Islet precursor cell (in vitro differentiated cells): ENCODE results near the gene TADA2B.
"Not testable (repeated sequence)": the region's sequence is repeated elsewhere in the genome, so short reads cannot be mapped to it uniquely, and the experiment has no call there.

Source experiments
- DNase-seq: peaks from one replicate; pipeline ENCODE4 v3.0.0-alpha.2; 2018

TADA2B gene

DNA sequence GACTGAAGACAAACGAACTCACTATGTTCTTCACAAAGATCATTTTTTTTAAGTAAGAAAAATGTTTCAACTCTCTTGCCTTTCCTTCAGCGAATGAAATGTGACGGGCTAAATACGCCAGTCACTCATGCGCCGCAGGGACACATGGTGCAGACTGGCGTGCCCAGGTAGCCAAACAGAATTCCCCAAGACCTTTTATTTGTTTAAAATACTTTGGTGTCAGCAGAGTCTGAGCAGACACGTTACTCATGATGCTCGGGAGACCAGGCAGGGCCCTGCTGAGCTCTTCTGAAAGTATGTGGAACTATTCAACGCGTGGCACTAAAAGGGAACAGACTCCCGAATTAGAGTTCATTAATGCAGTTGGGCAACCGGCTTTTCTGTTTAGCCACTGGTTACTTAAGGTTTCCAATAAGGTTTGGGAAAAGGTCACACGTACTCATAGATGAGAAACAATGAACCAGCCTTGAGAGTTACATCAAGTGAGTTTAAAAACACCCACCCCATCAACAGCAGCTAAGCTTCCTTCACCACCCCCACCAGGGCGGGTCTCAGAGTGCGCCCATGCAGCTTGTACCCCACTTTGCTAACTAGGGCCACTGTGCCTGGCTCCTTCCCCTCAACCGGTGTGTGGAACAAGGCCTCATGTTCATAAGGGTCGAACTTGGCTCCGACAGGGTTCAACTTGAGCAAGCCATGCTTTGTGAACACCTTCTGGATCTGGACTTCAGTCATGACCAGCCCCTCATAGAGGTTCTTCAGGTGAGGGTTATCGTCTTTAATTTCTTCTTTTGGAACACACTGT lies 17.4 kb downstream of the TADA2B start:
- no peak for DNase-seq

DNA sequence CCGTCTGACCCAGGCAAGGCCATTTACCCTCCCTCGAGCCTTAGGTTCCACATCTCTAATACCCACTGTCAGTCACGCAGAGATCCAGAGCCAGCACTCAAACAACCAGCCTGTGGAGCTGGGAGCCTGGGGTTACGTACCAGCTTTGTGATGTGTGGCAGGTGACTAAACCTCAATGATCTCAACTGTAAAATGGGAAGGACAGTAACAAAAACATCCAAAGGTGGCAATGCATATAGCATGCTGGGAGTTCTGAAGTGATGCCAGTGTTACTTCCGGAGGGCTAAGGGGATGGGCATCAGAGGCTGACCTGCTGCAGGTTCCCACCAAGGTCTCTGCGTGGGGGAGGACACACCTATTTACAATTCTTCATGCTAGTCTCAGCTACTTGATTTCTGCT lies 18.6 kb downstream of the TADA2B start:
- peak; percentile 32 for DNase-seq

GRCh38 chr4:7062816-7063215 lies 19.6 kb downstream of the TADA2B start:
- DNase-seq = no peak

- no peak for DNase-seq
Observed at GRCh38 chr4:7063362-7063761, 20.2 kb downstream of the TADA2B start.

DNA sequence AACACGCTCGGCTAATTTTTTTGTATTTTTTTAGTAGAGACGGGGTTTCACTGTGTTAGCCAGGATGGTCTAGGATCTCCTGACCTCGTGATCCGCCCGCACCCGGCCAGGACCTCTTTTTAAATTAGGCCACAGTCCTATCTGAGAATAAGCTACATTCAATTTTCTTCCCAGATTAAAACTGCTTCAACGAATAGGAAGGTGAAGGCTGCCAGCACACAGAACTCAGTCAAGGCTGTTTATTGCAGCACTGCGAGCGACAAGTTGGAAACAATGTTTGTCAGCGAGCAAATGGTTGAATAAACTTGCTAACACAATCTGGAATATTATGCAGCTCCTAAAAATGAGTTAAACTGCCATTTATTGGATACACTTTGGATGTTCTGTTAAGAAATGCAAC lies 22.8 kb downstream of the TADA2B start:
- no peak for DNase-seq

GRCh38 chr4:7066493-7066892 lies 23.3 kb downstream of the TADA2B start:
- DNase-seq = no peak

DNA sequence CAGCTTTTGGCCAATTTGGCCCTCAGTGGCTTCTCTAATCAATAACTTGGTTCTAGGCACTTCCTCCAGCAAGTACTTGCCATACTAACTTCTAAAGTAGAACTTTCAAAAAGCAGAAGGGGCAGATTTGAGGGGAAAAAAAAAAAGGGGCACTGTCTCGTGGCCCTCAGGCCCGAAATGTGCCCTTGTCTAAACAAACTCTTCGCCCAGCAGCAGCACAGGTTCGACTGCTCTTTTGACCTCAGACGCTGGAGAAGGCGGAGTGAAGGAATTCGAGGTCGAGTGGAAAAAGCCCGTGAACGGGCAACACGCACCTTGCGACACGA lies 23.9 kb downstream of the TADA2B start:
- DNase-seq = no peak

- peak; percentile 100 for DNase-seq
Observed at GRCh38 chr4:7067452-7068278, 24.5 kb downstream of the TADA2B start, which contains the start of gene GRPEL1. TSS of gene GRPEL1 (minus strand) at chr4:7068064. CDS start at chr4:7068032, 32 bp downstream.

DNA sequence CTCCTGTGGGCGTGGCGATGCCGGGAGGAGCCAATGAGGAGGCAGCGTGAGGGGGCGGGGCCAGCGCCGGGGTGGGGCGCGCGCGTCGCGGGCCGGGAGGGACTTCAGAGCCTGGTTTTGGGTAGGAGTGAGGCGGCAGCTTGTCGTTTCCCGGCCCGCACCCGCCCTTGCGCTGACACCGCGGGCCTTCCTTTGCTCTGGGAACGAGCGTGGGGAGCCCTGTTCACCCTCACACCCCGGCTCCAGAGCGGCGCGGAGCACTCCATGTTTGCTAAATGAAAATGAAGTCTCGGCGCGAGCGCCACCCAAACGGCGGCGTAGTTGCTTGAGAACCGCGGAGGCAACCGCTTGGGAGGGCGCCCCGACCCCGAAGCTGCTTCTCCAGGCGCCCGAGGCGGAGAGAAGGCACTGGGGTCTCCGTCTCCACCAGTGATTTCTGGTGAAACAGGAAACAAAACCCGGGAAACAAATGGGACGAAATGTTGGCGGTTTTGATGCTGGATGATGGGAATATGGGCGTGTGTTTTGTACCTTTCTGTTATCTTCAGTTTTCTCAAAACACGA lies 25.2 kb downstream of the TADA2B start:
- DNase-seq = no peak

DNA sequence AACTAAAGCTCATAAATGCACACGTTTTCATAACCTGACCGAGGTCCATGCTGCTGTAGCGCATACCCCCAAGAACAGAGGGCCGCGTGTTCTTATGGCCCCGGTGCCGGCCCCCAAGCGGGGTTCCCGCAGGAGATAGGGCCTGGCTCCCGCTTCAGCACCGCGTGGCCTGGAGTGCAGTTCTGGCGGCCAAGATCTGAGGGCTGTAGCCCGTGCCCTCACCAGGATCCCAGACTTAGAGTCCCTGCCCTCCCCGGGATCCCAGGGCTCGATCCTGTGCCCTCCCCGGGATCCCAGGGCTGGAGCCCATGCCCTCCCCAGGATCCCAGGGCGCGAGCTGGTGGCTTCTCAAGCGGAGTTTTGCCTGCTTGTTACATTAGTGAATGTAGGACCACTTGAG lies 25.7 kb downstream of the TADA2B start:
- no peak for DNase-seq

DNA sequence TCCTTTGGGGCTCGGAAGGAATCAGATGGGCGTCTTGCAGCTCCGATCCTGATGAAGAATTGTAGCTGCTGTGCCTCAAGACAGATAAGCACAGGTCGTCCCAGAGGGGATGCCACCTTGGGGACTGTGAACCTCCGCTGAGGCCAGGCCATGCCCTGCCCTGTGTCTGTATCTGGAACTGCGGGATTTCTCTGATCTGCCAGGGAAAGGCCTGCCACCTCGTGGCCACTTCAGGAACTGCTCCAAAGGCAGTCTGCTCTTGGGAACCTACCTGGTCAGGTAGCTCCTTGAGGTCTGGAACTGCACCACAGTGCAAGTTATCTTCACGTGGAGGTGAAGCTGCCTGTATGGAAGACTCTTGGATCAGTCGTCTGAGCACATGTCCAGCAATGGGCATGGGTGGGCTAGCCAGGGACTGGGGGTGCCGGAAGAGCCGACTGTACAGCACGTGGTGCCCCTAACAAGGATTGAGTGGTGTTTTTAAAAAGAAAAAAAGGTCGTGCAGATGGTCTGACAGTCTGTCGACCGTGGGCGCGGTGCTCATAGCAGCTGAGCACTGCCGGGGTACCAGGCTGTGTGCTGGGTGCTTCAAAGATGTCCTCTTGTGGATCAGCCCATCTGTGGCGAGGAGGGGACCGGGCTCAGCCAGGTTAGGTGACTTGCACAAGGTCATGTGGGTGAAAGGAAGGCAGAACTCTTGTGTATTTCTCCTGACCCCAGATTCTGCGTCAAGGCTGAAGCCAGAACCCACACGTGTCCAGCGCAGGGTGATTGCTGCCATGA lies 27.7 kb downstream of the TADA2B start:
- DNase-seq = peak; percentile 95

- DNase-seq = no peak
Observed at GRCh38 chr4:7073059-7073458, 29.9 kb downstream of the TADA2B start.

DNA sequence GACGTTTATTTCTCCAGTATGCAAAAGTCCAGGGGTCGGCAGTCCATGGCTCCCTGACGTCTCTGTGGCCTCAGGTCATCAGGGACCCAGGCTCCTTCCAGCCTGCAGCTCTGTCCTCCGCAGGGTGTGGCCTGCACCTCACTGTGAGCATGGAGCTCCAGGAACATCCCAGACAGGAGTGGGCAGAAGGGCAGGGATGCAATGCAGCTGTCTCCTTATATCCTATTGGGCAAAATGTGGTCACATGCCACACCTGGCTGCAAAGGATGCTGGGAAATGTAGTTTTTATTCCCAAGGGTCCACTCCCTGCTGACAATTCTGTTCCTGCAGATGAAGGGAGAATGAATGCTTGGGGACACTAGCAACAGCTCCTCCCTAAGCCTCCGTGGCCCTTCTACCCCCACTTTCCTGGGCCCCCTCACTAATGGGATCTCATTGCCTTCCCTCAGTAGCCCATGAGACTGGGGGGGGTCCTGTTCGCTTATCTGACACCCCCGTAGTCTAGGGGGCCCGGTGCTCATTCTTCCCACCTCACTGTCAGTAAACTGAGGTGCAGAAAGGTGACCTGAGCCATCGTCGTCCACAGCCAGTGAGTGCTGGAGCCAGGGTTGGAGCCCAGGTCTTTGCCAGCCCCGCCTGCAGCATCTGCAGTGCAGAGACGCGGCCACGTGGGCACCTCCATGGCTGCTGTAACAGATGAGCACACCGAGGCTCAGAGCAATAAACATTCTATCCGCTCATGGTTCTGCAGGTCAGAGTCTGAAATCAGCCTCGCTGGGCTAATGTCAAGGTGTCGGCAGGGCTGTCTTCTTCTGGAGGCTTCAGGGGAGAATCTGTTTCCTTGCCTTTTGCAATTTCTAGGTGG lies 30.6 kb downstream of the TADA2B start:
- peak; percentile 79 for DNase-seq

DNA sequence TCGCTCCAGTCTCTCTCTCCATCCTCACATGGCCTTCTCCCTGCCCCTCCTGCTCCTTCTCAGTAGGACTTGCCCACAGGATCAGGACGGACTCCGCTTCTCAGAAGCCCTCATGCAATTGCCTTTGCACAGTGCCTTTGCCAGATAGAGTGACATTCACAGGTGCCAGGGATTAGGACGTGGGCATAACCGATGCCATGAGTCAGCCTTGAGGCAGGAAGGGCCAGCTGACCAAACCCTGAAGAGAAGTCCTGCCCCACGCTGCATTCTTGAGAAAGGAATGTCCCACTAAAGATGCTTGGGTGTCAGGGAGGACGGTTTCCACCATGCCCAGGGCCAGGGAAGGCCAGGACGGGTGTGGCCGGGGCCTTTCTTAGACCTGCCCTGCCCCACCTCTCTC lies 31.3 kb downstream of the TADA2B start:
- DNase-seq = no peak

DNA sequence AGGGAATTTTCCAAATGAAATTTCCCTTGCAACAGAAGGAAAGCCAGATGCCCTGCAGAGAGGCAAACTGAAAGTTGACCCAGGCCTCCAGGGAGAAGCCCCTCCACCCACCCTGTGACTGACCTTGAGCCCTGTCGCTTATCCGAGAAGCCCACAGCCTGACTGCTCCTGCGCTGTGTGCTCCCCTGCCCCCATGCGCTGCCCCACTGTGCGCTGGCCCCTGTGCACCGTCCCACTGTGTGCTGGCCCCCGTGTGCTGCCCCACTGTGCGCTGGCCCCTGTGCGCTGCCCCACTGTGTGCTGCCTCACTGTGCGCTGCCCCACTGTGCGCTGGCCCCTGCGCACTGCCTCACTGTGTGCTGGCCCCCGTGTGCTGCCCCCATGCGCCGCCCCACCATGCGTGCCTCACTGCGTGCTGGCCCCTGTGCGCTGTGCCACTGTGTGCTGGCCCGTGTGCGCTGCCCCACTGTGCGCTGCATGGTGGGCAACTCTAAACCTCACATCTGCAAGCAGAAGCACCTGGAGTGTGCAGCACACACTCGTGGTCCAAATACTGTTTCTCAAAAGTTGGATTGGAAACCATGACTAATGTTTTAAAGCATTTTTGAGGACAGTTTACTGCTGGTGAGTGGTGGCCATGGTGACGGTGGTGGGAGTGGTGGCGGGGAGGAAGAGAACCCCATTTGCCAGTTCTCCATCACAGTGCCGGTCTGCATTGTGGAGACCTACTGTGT lies 33.0 kb downstream of the TADA2B start:
- no peak for DNase-seq

DNA sequence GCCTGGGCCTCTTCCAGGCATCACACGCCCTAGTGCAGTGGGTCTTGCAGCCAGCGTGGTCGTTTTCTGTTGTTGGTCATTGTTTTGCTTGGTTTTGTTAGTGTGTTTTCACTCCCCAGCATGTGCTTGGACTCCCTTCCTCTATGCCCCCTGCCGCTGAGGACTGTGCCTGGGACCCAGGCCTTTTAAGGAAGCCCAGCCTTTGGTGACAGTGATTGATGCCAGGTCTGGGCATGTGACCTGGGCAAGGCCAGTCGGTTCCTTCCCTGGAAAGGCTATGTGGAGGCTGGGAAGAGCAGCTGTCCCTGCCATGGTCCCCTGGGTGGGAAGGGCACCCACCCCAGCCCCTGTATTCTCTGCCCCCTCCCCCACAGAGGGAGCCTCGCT lies 33.5 kb downstream of the TADA2B start:
- DNase-seq = no peak

- no peak for DNase-seq
Observed at GRCh38 chr4:7077371-7077770, 34.2 kb downstream of the TADA2B start.

DNA sequence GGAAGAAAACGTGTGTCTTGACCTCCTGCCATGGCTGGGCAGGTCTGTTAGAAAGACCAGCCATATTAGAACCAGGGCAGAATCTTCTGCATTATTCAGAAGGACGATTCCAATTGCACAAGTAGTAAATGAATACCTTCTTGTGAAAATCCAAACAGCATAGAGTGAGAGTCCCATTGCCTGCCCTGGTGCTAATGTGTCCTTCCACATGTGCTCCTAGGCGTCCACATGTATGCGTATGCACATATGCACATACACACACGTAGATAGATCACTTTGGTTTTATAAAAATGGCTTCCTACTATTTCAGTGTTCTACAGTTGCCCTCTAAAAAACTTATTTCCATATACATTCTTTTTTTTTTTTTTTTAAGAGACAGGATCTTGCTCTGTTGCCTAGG lies 34.9 kb downstream of the TADA2B start:
- DNase-seq = no peak

DNA sequence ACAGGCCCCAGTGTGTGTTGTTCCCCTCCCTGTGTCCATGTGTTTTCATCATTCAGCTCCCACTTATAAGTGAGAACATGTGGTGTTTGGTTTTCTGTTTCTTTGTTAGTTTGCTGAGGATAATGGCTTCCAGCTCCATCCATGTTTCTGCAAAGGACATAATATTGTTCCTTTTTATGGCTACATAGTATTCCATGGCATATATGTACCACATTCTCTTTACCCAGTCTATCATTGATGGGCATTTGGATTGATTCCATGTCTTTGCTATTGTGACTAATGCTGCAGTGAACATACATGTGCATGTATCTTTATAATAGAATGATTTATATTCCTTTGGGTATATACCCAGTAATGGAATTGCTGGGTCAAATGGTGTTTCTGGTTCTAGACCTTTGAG lies 36.3 kb downstream of the TADA2B start:
- not testable (repeated sequence) for DNase-seq

GRCh38 chr4:7079909-7080308 lies 36.7 kb downstream of the TADA2B start:
- not testable (repeated sequence) for DNase-seq
